GM06990 (cell line): ENCODE measurements around the gene ELMO1.

Experiments used
- DNase-seq: peaks from one replicate; pipeline ENCODE4 v3.0.0-alpha.2; 2011; ENCODE audit not compliant: insufficient read length; ENCODE audit errors: extremely low read depth
- H3K27me3 ChIP-seq: replicated peaks from 2 replicates; pipeline ENCODE4 v1.6.0; 2011; ENCODE audit warnings: low read length; ENCODE audit not compliant: control insufficient read depth, insufficient read depth
- H3K36me3 ChIP-seq: 2 replicates; pipeline ENCODE4 v1.5.1; 2011; ENCODE audit warnings: low read length; ENCODE audit not compliant: control insufficient read depth, insufficient read depth
- H3K4me3 ChIP-seq: replicated peaks from 2 replicates; pipeline ENCODE4 v1.5.1; 2011; ENCODE audit warnings: low read depth, mild to moderate bottlenecking, control low read depth, low read length
- TF ChIP-seq, protein P1 (sequence below): IDR thresholded peaks from 2 replicates; pipeline ENCODE4 v1.5.1; 2011; ENCODE audit warnings: low read length, control low read depth, mild to moderate bottlenecking, inconsistent platforms; ENCODE audit not compliant: insufficient read depth, poor library complexity, severe bottlenecking

Gene ELMO1, protein sequence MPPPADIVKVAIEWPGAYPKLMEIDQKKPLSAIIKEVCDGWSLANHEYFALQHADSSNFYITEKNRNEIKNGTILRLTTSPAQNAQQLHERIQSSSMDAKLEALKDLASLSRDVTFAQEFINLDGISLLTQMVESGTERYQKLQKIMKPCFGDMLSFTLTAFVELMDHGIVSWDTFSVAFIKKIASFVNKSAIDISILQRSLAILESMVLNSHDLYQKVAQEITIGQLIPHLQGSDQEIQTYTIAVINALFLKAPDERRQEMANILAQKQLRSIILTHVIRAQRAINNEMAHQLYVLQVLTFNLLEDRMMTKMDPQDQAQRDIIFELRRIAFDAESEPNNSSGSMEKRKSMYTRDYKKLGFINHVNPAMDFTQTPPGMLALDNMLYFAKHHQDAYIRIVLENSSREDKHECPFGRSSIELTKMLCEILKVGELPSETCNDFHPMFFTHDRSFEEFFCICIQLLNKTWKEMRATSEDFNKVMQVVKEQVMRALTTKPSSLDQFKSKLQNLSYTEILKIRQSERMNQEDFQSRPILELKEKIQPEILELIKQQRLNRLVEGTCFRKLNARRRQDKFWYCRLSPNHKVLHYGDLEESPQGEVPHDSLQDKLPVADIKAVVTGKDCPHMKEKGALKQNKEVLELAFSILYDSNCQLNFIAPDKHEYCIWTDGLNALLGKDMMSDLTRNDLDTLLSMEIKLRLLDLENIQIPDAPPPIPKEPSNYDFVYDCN

DNA sequence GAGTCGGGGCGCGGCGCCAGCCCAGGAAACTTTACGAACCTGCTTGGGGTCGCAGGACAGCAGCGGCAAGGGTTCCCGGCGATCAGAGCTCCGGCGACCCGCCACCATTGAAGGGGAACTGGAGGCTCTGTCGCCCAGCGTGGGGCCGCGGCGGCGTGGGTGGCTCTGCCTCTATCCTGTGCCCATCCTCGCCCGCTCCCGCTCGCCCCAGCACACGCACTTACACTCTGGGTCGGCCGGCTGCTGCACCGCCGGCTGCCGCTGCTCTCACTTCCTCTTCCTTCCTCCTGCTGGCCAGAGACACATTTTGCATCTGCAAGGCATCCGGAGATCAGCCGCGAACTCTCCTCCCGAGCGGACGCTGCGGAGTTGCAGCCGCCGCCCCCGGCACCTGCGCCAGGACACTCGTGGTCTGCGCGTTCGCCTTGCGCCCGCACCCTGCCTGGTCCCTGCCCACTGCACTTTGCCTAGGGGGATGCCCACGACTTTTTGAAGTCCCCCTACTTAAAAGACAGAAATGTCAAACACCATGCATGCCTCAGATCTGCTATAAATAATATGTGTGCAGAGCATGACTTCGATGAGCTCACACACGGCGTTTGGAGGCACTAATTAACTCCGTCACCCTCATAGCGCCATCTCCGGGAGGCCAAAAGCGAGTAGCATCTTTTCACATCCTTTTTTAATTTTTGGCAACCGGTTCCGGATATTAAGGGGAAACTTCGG lies at the start of gene ELMO1:
TSS of gene ELMO1 (minus strand) at position 229 of the 726 bp plus-strand sequence. CDS start 106,174 bp downstream, outside the sequence.
- no peaks in the 10 kb centered on the region for H3K36me3 ChIP-seq
- peak within 1 kb of the TSS; percentile 77 for H3K4me3 ChIP-seq
- TF ChIP-seq, protein P1, sequence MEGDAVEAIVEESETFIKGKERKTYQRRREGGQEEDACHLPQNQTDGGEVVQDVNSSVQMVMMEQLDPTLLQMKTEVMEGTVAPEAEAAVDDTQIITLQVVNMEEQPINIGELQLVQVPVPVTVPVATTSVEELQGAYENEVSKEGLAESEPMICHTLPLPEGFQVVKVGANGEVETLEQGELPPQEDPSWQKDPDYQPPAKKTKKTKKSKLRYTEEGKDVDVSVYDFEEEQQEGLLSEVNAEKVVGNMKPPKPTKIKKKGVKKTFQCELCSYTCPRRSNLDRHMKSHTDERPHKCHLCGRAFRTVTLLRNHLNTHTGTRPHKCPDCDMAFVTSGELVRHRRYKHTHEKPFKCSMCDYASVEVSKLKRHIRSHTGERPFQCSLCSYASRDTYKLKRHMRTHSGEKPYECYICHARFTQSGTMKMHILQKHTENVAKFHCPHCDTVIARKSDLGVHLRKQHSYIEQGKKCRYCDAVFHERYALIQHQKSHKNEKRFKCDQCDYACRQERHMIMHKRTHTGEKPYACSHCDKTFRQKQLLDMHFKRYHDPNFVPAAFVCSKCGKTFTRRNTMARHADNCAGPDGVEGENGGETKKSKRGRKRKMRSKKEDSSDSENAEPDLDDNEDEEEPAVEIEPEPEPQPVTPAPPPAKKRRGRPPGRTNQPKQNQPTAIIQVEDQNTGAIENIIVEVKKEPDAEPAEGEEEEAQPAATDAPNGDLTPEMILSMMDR, result peak; percentile 34
- no peaks in the 10 kb centered on the region; the same call in 1 of the 2 replicates for H3K27me3 ChIP-seq
- DNase-seq, result peak; percentile 89

DNA sequence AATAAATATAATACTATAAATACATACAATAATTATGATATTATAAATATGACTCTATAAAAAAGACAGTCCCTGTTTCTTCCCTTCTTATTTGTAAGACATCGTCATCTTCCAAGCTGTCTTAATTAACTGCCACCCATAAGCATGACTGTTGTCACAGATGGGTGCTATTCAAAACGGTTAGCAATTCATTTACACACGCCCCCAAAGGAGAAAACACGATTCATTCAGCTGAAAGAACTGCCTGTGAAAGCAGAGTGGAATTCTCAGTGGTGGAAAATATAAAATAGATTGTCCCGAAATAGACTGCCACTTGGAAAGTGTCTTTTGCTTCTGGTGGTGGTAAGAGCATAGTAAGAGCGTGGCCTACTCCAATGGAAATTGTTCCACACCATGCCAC lies 48.9 kb upstream of the ELMO1 start:
- Histone ChIP-seq H3K27me3 (no peaks in the 10 kb centered on the region), H3K36me3 (no peaks in the 10 kb centered on the region), H3K4me3 (no peak overlapping the region)
- TF ChIP-seq, protein P1, result no peak
- DNase-seq, result no peak

DNA sequence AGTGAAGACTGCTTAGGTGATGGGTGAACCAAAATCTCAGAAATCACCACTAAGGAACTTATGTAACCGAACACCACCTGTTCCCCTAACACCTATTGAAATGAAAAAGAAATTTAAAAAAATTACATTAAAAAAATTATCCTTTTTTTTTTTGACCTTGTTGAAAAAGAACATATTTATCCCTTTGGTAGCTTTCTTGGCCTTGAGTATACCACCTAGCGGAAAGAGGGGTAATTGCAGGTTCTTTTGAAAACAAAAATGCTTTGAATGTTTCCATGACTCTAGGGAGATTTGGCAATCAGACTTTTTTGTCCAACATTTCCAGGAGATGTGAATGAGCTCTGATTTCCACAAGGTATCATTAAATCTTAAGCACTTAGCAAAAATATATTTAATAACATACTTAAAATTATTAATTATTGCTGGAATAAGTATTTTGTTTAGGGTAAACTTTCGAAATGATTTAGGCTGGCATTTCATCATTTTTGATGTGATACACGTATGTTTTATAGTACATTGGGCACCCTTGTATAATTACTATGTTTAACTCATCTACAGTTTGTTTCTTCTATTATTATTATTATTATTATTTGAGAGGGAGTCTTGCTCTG lies 47.0 kb upstream of the ELMO1 start:
- Histone ChIP-seq H3K27me3 (no peaks in the 10 kb centered on the region), H3K36me3 (no peaks in the 10 kb centered on the region), H3K4me3 (no peak overlapping the region)
- TF ChIP-seq, protein P1, result peak; percentile 68
- DNase-seq, result no peak

DNA sequence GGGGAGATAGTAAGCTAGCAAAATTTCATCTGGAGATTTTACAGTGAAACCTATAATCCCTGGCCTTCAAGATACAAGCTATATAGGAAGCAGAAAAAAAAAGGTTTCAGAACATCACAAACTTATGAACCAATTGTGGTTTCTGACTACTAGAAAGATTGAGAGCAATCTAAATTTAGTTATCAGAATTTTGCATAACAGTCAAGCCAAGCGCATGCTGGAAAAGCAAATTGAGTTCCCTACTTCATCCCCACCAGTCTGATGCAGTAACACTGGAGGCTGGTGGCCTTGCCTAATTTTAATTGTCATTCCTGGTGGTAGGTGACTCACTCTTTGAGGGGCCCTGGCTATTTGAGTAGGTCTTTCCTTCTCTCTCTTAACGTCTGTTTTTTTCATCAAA lies 46.3 kb upstream of the ELMO1 start:
- Histone ChIP-seq H3K36me3 (no peaks in the 10 kb centered on the region), H3K4me3 (no peak overlapping the region), H3K27me3 (no peaks in the 10 kb centered on the region)
- TF ChIP-seq, protein P1, result no peak
- peak; percentile 9 for DNase-seq

DNA sequence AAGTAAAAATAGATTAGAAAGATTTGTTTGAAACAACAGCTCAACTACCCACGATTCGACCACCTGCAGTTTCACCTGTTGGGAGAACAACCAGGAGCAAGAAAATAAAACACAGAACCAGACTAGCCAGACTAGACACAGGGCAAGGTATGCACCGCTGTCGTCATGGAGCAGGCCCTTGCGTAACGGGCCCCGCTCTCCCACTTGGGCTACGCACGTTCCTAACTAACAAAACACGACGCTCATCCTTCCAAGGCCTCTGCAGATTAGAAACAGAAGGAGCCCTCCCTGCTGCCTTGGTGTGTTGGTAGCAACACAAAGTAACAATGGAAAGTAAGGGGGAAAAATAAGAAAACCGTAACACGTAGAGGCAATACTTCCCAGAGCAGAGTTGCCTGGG lies 45.1 kb upstream of the ELMO1 start:
- H3K27me3 ChIP-seq, result no peaks in the 10 kb centered on the region
- TF ChIP-seq, protein P1, result no peak
- H3K4me3 ChIP-seq, result no peak overlapping the region
- no peaks in the 10 kb centered on the region for H3K36me3 ChIP-seq
- DNase-seq, result no peak
